GM10248 (cell line): Measurements from ENCODE around the gene ANGPTL2.

ENCODE experiments used
- CTCF ChIA-PET: fragments of 300-600 bp; sonication (Branson Sonifier 250); formaldehyde crosslinking; extraction: SDS; loops from one replicate; lab custom pipeline; 2021; ENCODE audit warnings: antibody characterized with exemption; lab: Yijun Ruan, JAX
- POLR2A ChIA-PET: fragments of 350-650 bp; sonication (Branson Sonifier 250); formaldehyde crosslinking; extraction: SDS; loops from one replicate; lab custom pipeline; 2020; ENCODE audit warnings: antibody characterized with exemption; lab: Yijun Ruan, JAX
- DNase-seq: peaks from one replicate; pipeline ENCODE4 v3.0.0; 2012; ENCODE audit errors: extremely low spot score
- TF ChIP-seq, protein P1 (sequence below): IDR thresholded peaks from 2 replicates; pipeline ENCODE4 v1.5.1; 2012; ENCODE audit warnings: mild to moderate bottlenecking, low read depth; ENCODE audit errors: extremely low read depth, missing control alignments, control extremely low read depth

The ANGPTL2 gene

DNA sequence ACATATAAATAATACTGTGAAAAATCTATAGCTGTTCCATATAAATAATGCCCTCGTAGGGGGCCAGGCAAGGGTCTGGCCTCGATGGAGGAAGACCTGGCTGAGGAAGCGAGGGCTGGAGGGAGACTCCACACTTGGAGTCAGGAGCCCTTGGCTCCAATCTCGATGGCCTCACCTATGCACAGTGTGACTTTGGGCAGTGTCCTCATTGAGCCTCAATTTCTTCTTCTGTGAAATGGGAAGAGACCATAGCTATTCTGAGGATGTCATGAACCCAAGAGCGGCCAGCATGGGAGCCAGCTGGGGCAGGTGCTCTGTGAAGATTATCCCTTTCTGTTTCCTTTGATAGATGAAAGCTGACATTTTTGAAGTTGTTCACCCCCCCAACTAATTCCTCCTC lies 24.8 kb downstream of the ANGPTL2 start:
- no peak for DNase-seq
- POLR2A ChIA-PET, result no interaction called here
- CTCF ChIA-PET, result no interaction called here
- TF ChIP-seq, protein P1, sequence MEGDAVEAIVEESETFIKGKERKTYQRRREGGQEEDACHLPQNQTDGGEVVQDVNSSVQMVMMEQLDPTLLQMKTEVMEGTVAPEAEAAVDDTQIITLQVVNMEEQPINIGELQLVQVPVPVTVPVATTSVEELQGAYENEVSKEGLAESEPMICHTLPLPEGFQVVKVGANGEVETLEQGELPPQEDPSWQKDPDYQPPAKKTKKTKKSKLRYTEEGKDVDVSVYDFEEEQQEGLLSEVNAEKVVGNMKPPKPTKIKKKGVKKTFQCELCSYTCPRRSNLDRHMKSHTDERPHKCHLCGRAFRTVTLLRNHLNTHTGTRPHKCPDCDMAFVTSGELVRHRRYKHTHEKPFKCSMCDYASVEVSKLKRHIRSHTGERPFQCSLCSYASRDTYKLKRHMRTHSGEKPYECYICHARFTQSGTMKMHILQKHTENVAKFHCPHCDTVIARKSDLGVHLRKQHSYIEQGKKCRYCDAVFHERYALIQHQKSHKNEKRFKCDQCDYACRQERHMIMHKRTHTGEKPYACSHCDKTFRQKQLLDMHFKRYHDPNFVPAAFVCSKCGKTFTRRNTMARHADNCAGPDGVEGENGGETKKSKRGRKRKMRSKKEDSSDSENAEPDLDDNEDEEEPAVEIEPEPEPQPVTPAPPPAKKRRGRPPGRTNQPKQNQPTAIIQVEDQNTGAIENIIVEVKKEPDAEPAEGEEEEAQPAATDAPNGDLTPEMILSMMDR, result no peak

DNA sequence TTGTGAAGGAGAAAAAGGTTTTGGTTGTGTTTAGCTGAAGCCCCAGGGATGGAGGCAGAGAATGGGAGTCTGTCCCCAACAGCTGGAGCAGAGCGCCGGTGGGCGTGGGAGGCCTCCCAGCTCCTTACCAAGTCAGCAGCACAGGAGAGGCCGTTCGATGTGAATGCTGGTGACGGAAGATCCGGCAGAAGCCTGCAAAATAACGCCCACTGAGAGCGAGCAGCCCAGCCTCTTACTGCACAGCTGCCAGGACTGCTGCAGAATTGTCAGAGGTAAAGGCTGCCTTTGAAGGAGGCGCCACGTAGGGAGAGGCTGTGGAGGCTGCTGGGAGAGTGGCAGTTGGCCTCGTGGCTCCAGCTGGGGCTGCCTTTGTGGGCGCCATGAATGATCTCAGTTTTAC lies 26.2 kb downstream of the ANGPTL2 start:
- DNase-seq, result no peak
- ChIA-PET CTCF (interaction anchor here (1.0 to 1.1 kb wide), 3 partner anchors 11 to 103 kb away, joined by 3 to 5 read pairs (median 3); no protein-coding TSS in a partner anchor), POLR2A (no interaction called here)
- TF ChIP-seq, protein P1, result no peak

DNA sequence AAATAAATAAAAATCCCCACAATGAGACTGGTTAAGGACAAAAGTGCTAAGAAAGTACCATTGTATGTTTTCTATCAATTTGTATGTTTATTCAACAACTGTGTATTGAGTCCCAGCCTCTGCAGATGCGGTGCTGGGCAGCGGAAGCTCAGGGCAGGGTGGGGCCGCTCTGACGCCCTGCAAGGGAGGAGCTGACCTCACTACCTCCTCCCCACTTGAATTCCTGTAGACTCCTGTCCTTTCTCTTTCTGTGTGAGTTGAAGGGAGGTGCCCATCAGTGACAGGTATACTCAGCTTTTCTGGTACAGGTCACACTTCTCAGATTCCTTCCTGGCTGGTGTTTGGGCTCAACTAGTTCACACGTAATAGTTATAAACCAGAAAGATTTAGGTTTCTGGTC lies 27.0 kb downstream of the ANGPTL2 start:
- TF ChIP-seq, protein P1, result no peak
- no peak for DNase-seq
- ChIA-PET CTCF (interaction anchor here (1.0 to 1.1 kb wide), 2 partner anchors 12 to 104 kb away, joined by 3 read pairs; no protein-coding TSS in a partner anchor), POLR2A (no interaction called here)

DNA sequence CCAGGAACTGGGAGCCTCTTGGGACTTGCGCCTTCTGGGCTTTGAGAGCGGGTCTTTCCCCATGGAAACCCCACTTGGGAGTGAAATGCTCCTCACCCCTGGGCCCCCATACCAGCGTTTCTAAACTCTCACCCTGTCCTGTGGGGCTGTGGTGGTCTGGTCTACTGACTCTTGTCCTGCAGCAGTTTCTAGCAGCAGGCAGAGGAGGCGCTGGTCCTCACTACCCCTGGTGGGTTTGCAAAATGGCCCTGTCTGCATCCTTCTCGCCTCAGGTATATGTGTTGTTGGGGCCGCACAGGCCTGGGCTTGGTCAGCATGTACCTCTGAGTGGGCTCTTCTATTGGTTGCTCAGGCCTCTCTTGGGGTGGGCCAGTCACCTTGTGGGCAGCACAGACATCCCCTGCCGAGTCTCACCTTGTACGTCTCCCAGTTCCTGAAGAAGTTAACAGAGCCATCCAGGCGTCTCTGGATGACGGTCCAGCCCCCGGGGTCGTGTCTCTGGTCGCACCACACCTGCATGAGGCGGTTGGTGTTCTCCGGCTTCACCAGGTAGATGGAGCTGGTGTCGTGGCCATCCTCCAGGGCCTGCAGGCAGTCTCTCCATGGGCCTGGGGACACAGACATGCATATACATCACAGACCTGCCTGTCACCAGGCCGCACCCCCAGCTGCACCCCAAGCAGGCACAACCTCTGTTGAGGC lies 29.0 kb downstream of the ANGPTL2 start:
- TF ChIP-seq, protein P1, result no peak
- POLR2A ChIA-PET, result no interaction called here

DNA sequence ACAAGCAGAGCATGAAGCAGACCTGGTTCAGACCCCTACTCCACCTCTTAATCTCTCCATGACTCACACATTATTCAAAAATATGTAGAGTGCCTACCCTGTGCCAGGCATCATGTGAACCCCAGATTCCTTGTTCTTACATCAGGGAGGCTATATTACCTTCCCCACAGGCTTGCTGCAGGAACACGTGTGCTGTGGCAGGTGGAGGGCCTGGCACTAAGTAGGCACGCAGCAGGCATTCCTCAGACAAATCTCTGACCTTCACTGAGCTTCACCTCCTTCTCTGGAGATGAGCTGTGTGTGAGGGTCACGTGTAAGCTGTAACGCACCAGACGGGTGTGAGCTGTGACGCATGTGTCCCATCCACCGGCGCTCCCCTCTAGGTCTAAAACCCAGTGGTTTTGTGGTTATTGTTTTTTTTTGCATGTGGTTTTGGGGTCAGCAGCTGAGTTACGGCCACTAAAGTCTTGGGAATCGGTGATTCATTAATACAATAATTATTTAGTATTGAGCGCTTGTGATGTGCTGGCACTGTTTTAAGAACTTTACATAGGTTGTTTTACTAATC lies 30.3 kb downstream of the ANGPTL2 start:
- POLR2A ChIA-PET, result no interaction called here
- TF ChIP-seq, protein P1, result no peak
- CTCF ChIA-PET, result interaction anchor here (1.1 kb wide), 1 partner anchor 61 kb away, joined by 3 read pairs; no protein-coding TSS in a partner anchor
- DNase-seq, result no peak

More for the DNA sequence above, 29.0 kb downstream of the ANGPTL2 start:
- no peak for DNase-seq
- CTCF ChIA-PET, result no interaction called here

DNA sequence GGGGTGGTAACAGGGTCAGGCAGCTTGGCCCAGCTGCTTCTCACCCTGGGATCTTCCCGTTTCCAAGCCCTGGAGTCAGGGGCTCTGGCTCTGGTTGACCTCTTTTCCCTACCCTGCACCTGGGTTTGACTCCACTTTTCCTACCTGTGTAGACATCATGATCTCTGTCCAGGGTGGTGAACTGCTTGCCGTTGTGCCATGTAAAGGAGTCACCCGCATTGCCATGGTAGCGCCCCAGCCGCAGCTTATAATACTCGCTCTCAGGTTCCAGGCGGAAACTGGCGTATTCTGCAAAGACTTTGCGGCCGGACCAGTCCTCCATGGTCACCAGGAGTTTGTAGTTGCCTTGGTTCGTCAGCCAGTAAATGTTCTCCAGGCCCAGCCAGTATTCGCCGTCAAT lies 30.9 kb downstream of the ANGPTL2 start:
- TF ChIP-seq, protein P1, result no peak
- DNase-seq, result no peak
- ChIA-PET CTCF (no interaction called here), POLR2A (no interaction called here)
